ENCODE measurements around the gene PCSK5.

PCSK5 gene

GRCh38 chr9:75885652-75886051 lies 4.8 kb upstream of the PCSK5 start:
- H3K4me3 ChIP-seq (ENCODE audit: low read depth, low read length): no peak overlapping the region
- TF ChIP-seq CTCF (IDR thresholded peaks at IDR 0.05; ENCODE audit: low read depth, low read length, missing control alignments): no peak
- no peak for DNase-seq (ENCODE audit: low read depth)

GRCh38 chr9:75889577-75889976 lies 896 bp upstream of the PCSK5 start:
- DNase-seq (ENCODE audit: low read depth): no peak
- no peak for TF ChIP-seq CTCF (IDR thresholded peaks at IDR 0.05; ENCODE audit: low read depth, low read length, missing control alignments)
- H3K4me3 ChIP-seq (ENCODE audit: low read depth, low read length): no peak overlapping the region; the same call in 1 of the 2 replicates

- H3K4me3 ChIP-seq (ENCODE audit: low read depth, low read length): peak overlapping the region; percentile 35
- TF ChIP-seq CTCF (IDR thresholded peaks at IDR 0.05; ENCODE audit: low read depth, low read length, missing control alignments): no peak
- DNase-seq (ENCODE audit: low read depth): no peak
Measured at GRCh38 chr9:75889977-75890471, 449 bp upstream of the PCSK5 start.

GRCh38 chr9:75891277-75891741 lies 836 bp downstream of the PCSK5 start:
- DNase-seq (ENCODE audit: low read depth): no peak
- TF ChIP-seq CTCF (IDR thresholded peaks at IDR 0.05; ENCODE audit: low read depth, low read length, missing control alignments): no peak
- H3K4me3 ChIP-seq (ENCODE audit: low read depth, low read length): no peak overlapping the region

- no peak for TF ChIP-seq CTCF (IDR thresholded peaks at IDR 0.05; ENCODE audit: low read depth, low read length, missing control alignments)
- H3K4me3 ChIP-seq (ENCODE audit: low read depth, low read length): no peak overlapping the region
- no peak for DNase-seq (ENCODE audit: low read depth)
Measured at GRCh38 chr9:75891771-75892215, 1.3 kb downstream of the PCSK5 start.

- no peak for DNase-seq (ENCODE audit: low read depth)
- TF ChIP-seq CTCF (IDR thresholded peaks at IDR 0.05; ENCODE audit: low read depth, low read length, missing control alignments): no peak
- no peak overlapping the region for H3K4me3 ChIP-seq (ENCODE audit: low read depth, low read length)
Measured at GRCh38 chr9:75892216-75892911, 1.9 kb downstream of the PCSK5 start.

GRCh38 chr9:75893106-75893505 lies 2.6 kb downstream of the PCSK5 start:
- no peak for DNase-seq (ENCODE audit: low read depth)
- no peak overlapping the region for H3K4me3 ChIP-seq (ENCODE audit: low read depth, low read length)
- TF ChIP-seq CTCF (IDR thresholded peaks at IDR 0.05; ENCODE audit: low read depth, low read length, missing control alignments): no peak
